HG02852 (cell line): ENCODE results near the gene FOXK2.

Experiments
- ATAC-seq: cut with Tn5 transposase; IDR thresholded peaks from one replicate; pipeline ENCODE4 v1.9.1; 2021; ENCODE audit warnings: mild to moderate bottlenecking, moderate library complexity; ENCODE audit not compliant: unreplicated experiment

Gene FOXK2

DNA sequence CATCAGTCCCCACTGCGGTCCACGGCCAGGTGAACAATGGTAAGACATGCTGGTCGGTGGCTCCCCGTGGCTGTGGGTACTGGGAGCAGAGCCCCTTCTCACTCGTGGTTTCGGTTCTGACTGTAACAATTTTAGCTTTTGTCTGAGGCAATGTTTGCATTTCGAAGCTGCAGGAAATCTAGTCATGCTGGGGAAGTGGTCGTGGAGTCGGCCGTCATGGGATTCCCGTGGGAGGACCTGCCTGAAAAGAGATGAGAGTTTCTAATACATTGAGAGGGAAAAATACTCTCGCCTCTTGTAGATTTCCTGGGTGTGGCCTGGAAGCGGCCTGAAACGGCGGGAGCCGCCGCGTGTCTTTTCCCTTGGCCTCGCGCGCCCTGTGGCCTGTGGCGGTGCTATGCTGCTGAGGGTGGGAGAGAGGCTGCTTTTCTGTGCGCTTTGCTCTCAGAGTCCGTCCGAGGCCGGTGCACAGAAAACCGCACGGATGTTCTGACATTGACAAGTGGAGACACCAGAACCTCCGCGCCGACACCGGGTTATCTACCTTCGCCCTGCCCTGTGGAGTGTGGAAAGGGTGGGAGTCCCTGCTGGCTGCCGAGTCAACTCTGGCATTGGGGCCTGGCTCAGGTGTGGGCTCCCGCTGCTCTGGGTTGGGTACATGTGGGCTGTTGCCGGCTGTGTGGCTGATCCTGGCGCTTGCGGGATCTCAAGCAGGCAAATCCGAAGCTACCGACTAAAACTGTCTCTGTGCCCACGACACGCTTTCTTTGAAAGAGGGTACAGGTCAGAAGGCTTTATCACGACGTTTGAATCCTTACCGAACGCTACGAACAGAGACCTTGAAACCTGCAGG is 67.9 kb downstream of the FOXK2 start:
- ATAC-seq = no peak

DNA sequence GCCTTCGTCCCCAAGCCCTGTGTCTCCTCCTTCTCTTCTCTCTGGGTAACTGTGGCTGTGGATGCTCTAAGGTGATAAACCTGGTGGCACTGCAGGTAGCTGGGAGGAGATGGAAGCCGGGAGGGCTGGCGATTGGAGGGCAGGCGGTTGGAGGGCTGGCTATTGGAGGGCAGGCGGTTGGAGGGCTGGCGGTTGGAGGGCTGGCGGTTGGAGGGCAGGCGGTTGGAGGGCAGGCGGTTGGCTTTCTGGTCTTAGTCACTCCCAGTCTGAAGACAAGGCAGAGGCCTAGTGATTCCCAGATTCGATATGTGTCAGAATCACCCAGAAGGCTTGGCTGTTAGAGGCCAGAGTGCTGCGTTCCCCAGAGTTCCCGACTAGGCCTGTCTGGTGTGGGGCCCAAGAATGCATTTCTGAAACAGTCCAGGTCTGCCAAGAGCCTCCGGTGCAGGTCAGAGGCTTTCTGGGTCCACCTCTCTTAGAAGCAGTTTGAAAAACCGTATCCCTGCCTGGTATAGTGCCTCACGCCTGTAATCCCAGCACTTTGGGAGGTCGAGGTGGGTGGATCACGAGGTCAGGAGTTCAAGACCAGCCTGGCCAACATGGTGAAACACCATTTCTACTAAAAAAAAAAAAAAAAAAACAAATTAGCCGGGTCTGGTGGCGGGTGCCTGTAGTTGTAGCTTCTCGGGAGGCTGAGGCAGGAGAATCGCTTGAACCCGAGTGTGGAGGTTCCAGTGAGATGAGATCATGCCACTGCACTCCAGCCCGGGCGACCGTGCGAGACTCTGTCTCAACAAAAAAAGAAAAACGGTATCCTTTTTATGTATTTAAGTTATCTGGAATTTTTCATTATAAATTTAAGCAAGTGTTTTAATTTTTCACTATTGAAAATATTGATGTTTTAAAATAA is 69.0 kb downstream of the FOXK2 start:
- no peak for ATAC-seq

DNA sequence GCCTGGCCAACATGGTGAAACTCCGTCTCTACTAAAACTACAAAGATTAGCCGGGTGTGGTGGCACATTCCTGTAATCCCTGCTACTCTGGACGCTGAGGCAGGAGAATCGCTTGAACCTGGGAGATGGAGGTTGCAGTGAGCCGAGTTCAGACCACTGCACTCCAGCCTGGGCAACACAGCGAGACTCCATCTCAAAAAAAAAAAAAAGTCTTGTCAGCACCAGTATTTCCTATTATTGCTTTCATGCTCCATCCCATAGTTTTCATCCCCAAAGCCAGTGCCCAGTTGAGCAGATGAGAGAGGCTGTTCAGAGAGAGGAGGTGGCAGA is 70.3 kb downstream of the FOXK2 start:
- ATAC-seq = no peak

DNA sequence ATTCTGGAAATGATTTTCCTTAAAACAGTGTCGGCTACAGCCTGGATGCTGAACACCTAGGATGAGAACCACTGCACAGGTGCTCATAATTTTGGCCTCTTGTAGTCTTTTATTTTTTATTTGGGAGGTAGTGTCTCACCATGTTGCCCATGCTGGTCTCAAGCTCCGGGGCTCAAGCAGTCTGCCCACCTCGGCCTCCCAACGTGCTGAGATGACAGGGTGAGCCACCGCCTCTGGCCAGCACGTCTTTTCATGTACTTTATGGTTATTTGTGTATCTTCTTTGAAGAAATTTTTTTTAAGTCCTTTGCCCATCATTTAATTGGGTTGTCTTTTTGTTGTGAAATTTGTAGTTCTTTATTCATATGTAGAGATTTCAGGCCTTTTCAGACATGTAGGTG is 70.7 kb downstream of the FOXK2 start:
- no peak for ATAC-seq

DNA sequence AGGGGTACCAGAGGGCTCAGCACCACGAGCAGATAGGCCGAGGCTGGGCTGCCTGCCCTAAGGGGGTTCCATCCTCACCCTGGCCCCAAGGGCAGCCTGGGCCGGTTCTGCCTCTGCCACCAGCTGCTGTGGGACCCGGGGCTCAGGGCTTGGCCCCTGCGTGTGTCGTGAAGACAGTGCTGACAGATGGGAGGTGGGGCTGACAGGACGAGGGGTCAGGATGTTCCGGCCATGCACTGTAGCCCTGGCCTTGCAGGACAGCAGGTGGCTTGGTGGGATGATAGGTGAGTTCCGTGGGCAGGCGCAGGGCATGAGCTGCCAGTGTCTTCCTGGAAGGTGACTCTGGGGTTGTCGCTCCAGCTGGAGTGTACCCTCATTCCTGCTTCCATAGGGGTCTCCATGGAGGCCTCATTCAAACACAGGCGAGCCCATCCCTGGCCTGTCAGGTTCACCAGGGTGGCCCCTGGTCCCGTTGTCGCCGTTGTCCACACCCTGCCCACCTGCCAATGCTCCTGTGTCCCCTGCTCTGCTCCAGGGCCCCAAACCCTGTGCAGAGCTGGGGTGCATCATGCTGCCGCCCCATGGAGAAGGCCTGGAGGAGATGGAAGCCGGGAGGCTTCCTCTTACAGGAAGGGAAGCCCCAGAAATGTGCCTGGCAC is 71.5 kb downstream of the FOXK2 start:
- no peak for ATAC-seq

DNA sequence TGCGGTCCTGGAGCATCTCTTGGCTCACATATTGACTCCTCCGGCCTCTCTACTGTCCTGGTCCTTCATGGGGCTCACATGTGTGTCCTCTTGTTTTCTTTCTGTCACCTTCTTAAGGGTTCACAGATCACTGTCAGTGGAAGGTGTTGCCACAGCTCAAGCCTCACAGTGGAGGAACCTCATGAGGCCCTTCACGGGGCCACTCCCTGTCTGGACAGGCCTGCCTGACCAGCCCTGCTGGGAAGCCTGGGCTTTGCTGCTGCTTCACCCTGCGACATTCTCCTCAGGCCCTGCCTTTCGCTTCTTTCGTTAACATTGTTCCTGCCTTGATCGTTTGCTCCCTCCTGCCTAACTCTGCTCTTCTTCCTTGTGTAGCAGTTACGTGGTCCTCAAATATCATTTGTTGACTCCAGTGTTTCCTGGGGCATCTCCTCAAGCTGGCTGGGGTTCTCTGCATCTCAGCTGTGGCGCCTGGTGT is 72.8 kb downstream of the FOXK2 start:
- ATAC-seq = no peak

DNA sequence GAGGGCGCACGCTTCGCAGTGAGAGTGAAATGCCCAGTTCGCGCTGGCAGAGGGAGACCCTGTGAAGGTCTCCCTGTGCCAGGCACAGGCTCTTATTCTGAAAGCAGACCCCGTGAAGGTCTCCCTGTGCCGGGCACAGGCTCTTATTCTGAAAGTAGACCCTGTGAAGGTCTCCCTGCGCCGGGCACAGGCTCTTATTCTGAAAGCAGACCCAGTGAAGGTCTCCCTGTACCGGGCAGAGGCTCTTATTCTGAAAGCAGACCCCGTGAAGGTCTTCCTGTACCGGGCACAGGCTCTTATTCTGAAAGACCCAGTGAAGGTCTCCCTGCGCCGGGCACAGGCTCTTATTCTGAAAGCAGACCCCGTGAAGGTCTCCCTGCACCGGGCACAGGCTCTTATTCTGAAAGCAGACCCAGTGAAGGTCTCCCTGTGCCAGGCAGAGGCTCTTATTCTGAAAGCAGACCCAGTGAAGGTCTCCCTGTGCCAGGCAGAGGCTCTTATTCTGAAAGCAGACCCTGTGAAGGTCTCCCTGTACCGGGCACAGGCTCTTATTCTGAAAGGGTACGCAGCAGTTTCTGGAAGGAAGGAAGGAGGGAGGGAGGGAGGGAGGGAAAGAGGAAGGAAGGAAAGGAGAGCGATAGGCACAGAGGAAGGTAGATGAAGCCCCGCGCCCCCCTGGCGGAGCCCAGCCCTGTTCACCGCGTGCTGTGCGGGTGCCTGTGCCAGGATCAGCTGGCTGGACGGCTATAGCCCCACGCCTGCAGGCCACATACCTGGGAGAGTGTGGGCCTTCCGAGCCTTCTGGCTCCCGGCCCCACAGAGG is 73.4 kb downstream of the FOXK2 start:
- no peak for ATAC-seq

DNA sequence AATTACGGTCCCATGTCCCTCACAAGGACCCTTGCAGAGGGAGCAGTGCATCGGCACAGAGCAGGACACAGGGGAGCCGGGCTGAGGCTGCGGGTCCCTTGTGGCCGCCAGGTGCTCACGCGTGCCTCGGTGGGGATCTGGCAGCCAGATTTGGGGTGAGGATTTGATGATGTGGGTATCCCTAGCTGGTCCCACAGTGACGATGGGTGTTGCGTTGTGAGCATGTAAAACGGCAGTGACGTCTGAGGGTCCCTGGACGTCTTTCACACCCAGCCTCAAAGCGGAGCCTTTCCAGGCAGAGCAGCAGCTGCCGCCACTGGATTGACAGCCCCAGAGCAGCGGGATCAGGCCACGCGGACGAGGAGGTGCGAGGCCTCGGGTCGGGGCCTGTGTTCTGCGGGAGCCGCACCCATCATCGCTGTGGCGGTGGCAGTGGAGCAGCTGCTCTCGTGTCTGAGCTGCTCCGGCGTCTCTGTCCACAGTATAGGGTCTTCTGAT is 74.1 kb downstream of the FOXK2 start:
- ATAC-seq = no peak

DNA sequence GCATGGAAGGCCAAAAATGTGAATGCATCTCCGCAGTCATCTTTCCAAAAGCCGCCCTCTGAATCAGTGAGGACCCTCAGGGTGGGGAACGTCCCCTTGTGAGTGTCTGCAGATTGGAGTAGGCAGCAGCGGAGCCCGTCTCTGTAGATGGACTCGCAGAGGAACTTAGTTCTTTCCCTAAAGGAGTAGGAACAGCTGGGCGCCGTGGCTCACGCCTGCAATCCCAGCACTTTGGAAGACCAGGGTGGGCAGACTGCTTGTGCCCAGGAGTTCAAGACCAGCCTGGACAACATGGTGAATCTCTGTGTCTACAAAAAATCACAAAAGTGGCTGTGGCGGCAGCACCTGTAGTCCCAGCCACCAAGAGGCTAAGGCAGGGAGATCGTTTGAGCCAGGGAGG is 75.0 kb downstream of the FOXK2 start:
- ATAC-seq = no peak

DNA sequence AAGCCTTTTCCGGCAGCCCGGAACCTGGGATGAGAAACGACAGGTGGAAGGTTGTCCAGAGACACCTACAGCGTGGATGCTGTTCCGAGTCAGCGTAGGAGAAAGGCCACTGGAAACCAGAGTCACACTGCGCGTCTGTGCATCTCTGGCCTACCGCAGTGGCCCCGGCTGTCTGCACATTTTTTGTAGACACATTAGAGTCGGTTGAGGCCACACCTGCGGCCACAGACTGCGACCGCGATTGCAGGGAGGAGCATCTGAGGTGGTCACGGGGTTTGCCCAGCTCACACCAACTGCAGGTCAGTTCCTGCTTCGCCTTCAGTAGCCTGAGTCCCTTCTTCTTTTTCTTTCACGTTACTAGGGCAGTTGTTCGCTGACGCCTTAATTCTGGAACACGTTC is 76.4 kb downstream of the FOXK2 start:
- ATAC-seq = no peak

DNA sequence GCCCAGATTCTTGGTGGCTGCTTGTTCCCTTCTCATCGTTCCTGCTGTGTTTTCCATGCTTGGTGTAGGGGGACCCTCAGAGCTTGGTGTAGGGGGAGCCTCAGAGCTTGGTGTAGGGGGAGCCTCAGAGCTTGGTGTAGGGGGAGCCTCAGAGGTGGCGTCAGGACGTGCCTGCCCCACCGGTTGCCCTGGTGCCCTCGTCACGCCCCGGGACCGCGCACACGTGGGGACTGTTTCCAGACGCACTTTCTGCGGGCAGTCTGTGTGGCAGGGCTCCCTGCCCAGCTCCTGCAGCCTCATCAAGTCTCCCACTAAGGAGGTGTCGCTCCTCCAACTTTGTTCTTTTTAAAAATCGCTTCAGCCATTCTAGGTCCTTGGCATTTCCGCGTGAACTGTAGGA is 76.8 kb downstream of the FOXK2 start:
- no peak for ATAC-seq

DNA sequence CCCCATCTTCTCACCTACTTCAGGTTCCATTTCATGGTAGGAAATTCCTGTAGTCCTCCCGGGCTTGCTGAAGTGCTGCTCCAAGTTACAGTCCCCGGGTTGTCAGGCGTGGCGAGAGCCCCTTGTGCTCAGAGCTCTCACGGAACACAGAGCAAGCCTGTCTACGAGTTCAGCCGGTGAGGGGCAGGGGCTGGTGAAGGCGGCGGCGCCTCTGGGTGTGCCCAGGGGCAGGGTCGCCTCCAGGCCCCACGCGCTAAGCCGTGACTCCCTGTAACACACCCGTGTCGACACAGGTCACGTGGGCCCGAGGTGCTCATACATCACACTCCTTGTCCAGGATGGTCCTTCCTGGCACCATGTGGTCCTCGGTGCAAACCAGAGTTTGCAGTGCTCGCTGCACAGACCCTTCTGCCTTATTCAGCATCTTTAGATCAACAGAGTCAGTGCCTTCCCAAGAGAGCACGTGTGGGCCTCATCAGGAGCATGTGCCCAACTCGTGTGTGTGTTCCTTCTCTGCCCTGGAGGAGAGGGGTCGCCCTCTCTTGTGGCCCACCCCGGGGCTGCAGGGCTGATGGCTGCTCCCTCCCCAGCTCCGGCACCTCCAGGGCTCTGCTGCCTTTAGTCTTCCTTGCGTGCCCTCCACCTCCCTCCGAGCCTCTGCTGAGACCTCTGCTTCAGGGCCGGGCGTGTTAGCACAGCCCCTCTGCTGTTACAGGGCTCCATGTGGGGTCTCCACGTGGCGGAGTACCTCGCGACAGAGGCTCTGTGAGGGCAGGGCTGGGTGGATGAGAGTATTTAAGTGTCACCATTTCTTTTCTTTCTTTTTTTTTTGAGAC is 77.5 kb downstream of the FOXK2 start:
- ATAC-seq = no peak

DNA sequence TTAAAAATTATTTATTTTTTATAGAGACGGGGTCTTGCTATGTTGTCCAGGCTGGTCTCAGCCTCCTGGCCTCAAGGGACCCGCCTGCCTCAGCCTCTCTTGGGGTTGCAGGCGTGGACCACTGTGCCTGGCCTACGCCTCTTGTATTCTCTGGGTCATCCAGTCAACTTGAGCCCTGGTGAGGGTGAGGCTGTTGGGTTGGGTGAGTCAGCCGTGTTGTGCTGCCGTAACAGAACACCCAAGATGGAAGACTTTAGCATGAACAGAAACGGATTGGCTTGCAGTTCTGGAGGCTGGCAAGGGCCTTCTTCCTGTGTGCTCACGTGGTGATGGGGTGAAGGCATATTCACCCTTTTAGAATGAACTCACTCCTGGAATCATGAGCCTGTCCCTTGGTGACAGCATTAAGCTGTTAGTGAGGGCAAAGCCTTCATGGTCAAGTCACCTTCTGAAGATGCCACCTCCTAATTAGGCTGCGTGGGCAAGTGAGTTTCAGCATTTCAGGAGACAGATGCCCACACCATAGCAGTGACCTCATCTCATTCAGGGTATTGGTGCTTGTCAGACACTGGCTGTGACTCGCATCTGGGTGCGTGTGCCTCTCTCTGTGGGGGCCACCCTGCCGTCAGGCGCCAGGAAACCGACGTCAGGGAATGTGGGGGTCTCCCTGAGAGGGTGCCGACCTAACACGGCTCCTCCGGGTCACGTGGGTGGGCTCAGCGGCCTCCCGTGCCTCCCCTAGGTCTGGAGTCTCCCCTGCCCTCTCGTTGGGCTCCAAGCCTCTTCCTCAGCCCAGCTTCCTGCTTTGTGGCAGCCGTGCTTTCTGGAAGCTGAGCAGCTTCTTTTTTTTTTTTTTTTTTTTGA is 79.0 kb downstream of the FOXK2 start:
- no peak for ATAC-seq

DNA sequence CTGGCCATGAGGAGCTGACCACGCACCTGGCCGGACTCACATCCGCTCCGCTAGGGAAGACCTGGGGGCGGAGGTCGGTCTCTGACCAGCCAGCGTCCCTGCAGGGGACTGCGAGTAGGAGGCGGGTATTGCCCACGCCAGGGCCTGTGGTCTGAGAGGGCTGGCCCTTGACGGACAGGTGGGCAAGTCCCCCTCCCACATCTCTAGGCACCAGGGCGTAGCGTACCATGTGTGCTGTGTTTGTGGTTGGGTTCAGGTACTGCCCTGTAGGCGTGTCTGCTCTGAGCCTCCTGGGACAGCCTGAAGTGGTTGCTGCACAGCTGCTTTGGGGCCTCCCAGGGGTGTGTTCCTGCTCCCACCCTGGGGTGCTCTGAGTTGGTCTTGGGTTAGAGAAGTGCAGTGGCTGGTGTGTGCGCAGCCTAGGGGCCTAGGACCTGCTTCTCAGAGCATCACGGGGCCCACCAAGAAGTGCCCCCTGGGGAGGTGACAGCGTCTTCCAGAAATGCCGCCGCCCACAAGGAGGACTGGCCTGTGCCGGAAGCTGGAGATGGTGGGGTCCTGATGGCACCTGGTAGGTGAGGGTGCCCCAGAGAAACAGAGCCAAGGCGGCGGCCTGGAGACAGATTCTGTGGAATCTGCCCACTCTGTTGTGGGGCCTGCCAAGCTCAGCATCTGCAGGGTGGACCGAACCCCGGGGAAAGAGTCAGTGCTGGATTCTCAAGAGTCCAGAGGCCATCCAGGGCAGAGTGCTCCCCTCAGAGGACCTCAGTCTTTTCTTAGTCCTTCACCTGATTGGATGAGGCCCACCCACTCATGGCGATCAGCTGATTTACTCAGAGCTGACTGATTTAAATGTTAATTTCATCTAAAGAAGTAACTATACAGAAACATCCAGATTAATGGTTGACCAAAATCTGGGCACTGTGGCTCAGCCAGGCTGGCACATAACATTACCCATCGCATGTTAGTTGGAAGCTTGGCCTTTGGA is 80.4 kb downstream of the FOXK2 start:
- no peak for ATAC-seq

DNA sequence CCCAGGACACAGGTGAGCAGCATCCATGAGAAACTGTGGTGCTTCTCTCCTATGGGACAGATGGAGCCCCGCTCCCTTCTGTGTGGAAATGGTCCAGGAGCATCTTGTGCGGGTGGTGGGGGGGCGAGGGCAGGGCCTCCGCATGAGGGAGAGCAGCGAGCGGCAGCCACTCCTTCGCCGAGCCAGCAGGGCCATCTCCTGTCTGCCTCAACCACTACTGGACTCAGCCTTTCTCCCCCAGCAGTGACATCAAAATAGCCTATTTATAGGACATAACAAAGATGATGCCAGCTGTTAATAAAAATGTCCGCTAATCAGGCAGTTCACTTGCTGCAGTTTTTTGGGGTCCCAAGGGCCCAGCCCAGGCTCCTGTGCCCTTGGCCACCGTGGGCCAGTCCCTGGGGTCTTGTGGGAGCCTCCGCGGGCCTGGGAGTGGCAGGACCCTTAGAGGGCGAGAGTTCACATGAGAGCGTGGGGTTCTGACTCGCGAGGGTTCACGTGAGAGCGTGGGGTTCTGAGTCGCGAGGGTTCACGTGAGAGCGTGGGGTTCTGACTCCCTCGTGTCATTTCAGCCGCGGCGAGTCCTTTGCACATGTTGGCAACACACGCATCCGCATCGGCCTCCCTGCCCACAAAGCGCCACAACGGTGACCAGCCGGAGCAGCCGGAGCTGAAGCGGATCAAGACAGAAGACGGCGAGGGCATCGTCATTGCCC is 81.4 kb downstream of the FOXK2 start:
- no peak for ATAC-seq

DNA sequence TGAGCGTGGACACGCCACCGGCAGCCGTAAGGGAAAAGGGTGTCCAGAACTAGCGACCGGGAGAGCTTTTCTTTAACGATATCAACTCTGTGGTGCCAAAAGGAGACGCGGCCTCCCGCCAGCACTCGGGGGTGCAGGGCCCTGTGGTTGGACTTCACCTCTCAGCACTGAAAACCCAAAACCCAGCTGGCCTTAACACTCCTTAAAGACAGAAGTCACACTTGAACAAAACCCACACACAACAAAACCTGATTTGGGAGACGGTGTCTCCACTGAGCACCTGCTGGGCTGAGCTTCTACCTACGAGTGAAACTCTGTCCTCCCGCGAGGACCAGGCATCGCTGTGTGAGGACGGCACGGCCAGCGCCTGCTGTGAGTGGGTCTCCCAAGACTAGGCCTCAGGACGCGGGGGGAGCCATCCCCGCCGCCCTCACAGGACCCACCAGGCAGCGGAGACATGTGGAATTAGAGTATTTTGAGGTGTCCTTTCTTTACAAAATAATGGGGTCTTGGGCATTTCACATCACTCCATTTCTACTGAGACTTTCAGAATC is 82.0 kb downstream of the FOXK2 start:
- ATAC-seq = no peak
